CD4-positive, alpha-beta memory T cell (primary cell): ENCODE measurements around the gene SLC8B1. TPM values are rescaled to one million over a fixed set of nuclear protein-coding genes. Genes with fewer than 3 reads are reported as not detected.

ENCODE experiments used
- CTCF ChIA-PET: fragments of 350-600 bp; sonication (Branson Sonifier 250); formaldehyde crosslinking; loops from one replicate; lab custom pipeline; 2021; ENCODE audit warnings: inconsistent platforms; ENCODE audit not compliant: partially characterized antibody; lab: Charles Lee
- POLR2A ChIA-PET: fragments of 350-600 bp; sonication (Branson Sonifier 250); formaldehyde crosslinking; loops from one replicate; lab custom pipeline; 2021; ENCODE audit not compliant: partially characterized antibody; lab: Charles Lee
- DNase-seq, 5 donors: peaks; one replicate each; pipeline versions ENCODE4 v3.0.0 to v3.0.0-alpha.2; 2020 to 2022; ENCODE audit warnings: mixed read lengths in 1 of 5
- H3K27ac ChIP-seq: one replicate; pipeline ENCODE4 v1.7.0; 2013; ENCODE audit warnings: low read depth, low read length
- H3K27me3 ChIP-seq: 2 replicates; pipeline ENCODE4 v1.7.0; 2013; ENCODE audit warnings: mild to moderate bottlenecking, low read length, moderate library complexity; ENCODE audit not compliant: insufficient read depth
- H3K36me3 ChIP-seq: 2 replicates; pipeline ENCODE4 v1.7.0; 2013; ENCODE audit warnings: mild to moderate bottlenecking, low read length, moderate library complexity; ENCODE audit not compliant: insufficient read depth
- H3K4me1 ChIP-seq: 2 replicates; pipeline ENCODE4 v1.7.0; 2013; ENCODE audit warnings: mild to moderate bottlenecking, low read length, moderate library complexity; ENCODE audit not compliant: insufficient read depth
- H3K4me3 ChIP-seq, 2 donors: one replicate each; pipeline ENCODE4 v1.7.0; 2013; ENCODE audit warnings: low read length in 2 of 2, mild to moderate bottlenecking in 1 of 2
- H3K9me3 ChIP-seq, 2 donors: one replicate each; pipeline ENCODE4 v1.7.0; 2013; ENCODE audit warnings: low read length in 2 of 2, control low read depth in 1 of 2; ENCODE audit not compliant: control insufficient read depth in 1 of 2
- H3K27ac Mint-ChIP-seq, 7 donors: one replicate each; pipeline ENCODE4 v1.8.0; 2020 to 2021; ENCODE audit warnings: mixed read lengths in 7 of 7, mild to moderate bottlenecking in 6 of 7, inconsistent platforms in 3 of 7, moderate library complexity in 3 of 7
- H3K27me3 Mint-ChIP-seq, 2 donors: one replicate each; pipeline ENCODE4 v1.8.0; 2020 to 2021; ENCODE audit warnings: mixed read lengths in 2 of 2
- H3K36me3 Mint-ChIP-seq, 2 donors: one replicate each; pipeline ENCODE4 v1.8.0; 2020 to 2021; ENCODE audit warnings: mixed read lengths in 2 of 2, inconsistent platforms in 1 of 2, mild to moderate bottlenecking in 1 of 2
- H3K4me1 Mint-ChIP-seq, 4 donors: one replicate each; pipeline ENCODE4 v1.8.0; 2020 to 2021; ENCODE audit warnings: mixed read lengths in 4 of 4, mild to moderate bottlenecking in 1 of 4
- H3K4me3 Mint-ChIP-seq, 8 donors: one replicate each; pipeline ENCODE4 v1.8.0; 2020 to 2021; ENCODE audit warnings: mixed read lengths in 8 of 8, mild to moderate bottlenecking in 7 of 8, moderate library complexity in 6 of 8, inconsistent platforms in 3 of 8
- H3K9me3 Mint-ChIP-seq, 8 donors: one replicate each; pipeline ENCODE4 v1.8.0; 2020 to 2021; ENCODE audit warnings: mixed read lengths in 8 of 8, mild to moderate bottlenecking in 5 of 8, inconsistent platforms in 3 of 8, moderate library complexity in 1 of 8
- intact Hi-C: fragments of 100-400 bp; cut with micrococcal nuclease; formaldehyde crosslinking; loops from one replicate; pipeline ENCODE4 v1.15.1; 2023
- polyA plus RNA-seq, 2 donors: library from polyadenylated mRNA; unstranded; fragments of 300-500 nt; fragmentation: Illumina TruSeq; gene quantifications; one replicate each; pipeline ENCODE4 v1.2.3, GENCODE V29; 2021
- total RNA-seq, 2 experiments: library from RNA; stranded (reverse); gene quantifications; one replicate each; pipeline ENCODE4 v1.2.3, GENCODE V29; 2021

The SLC8B1 gene
- total and polyA plus RNA-seq, 4 experiments from 2014 or later, result 33.9 to 93.5 (median 71.5) TPM

DNA sequence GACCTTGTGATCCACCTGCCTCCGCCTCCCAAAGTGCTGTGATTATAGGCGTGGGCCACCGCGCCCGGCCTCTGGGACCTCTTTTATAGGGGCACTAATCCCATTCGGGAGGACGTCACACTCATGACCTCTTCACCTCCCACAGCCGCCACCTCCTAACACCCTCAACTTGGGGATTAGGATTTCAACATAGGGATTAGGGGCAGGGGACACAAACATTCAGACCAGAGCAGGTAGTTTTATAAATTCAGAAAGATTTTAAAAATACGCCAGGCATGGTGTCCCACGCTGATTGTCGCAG is 64.2 kb downstream of the SLC8B1 start:
- Mint-ChIP-seq H3K27me3 (no peaks in the 10 kb centered on the region), H3K4me3 (no peak overlapping the region), H3K27ac (no peak overlapping the region), H3K36me3 (peaks cover 40 to 49% of the 10 kb centered on the region in 2 donors), H3K4me1 (peaks cover 0 to 6% (median 2%) of the 10 kb centered on the region in 4 donors), H3K9me3 (no peaks in the 10 kb centered on the region)
- Histone ChIP-seq H3K27ac (no peak overlapping the region), H3K9me3 (no peaks in the 10 kb centered on the region), H3K36me3 (peaks cover 36% of the 10 kb centered on the region), H3K27me3 (no peaks in the 10 kb centered on the region), H3K4me1 (no peaks in the 10 kb centered on the region), H3K4me3 (no peak overlapping the region)
- DNase-seq, result no peak
- intact Hi-C loops, result no loop called here
- POLR2A ChIA-PET, result interaction anchor here (0.6 kb wide), 1 partner anchor 32 kb away, joined by 5 read pairs; no protein-coding TSS in a partner anchor
- CTCF ChIA-PET, result no interaction called here

DNA sequence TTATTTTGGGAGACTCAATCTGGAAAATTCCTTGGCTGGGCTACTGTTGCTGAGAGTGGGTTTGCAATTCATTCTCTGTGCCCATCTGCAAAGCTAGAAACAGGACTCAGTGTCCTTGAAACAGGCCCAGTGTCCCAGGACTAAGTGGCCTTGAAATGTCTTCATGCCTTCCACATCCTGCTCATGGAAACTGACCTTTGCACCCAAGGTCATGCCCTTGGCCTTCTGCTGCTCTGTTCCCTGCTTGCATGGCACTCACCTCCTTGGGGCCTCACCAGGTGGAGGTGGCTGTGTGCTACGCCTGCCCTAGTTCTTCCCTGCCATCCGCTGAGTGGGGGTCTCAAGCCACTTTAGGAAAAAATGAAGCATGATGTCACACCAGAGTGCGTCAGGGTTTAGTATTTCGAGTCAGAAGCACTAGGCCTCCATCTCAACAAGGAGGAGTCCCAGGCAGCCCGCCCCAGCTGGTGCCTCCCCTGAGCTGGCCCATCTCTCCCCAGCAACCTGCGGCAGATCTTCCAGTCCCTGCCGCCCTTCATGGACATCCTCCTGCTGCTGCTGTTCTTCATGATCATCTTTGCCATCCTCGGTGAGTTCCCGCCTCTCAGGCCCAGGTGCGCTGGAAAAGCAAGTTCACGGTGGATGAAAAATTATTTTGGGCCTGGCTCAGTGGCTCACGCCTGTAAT is 65.5 kb downstream of the SLC8B1 start:
- POLR2A ChIA-PET, result no interaction called here
- H3K36me3 ChIP-seq, result peaks cover 31% of the 10 kb centered on the region
- H3K4me3 ChIP-seq, result no peak overlapping the region
- Mint-ChIP-seq H3K9me3 (no peaks in the 10 kb centered on the region), H3K27ac (no peak overlapping the region), H3K4me1 (peaks cover 0 to 6% (median 2%) of the 10 kb centered on the region in 4 donors), H3K27me3 (no peaks in the 10 kb centered on the region), H3K36me3 (peaks cover 36 to 46% of the 10 kb centered on the region in 2 donors), H3K4me3 (no peak overlapping the region)
- no peaks in the 10 kb centered on the region for H3K4me1 ChIP-seq
- H3K27ac ChIP-seq, result no peak overlapping the region
- no peaks in the 10 kb centered on the region for H3K9me3 ChIP-seq
- CTCF ChIA-PET, result no interaction called here
- H3K27me3 ChIP-seq, result no peaks in the 10 kb centered on the region
- intact Hi-C loops, result no loop called here
- DNase-seq, result no peak

DNA sequence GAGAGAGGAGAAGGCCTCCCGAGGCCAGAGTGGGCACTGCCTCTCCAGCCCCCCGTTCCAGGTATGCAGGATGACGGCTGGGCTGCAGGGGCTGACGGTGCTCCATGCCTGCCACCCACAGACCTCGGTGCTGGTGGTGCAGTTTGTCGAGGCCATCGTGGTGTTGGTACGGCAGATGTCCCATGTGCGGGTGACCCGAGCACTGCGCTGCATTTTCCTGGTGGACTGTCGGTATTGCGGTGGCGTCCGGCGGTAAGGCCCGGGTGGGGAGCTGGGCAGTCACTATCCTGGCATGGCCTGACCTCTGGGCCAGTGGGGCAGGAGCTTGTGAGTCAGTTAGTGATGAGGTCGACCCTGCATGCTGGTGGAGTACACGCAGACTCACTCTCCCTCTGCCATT is 66.3 kb downstream of the SLC8B1 start:
- Histone ChIP-seq H3K9me3 (no peaks in the 10 kb centered on the region), H3K4me3 (no peak overlapping the region), H3K27ac (no peak overlapping the region), H3K4me1 (no peaks in the 10 kb centered on the region), H3K36me3 (peaks cover 28% of the 10 kb centered on the region), H3K27me3 (no peaks in the 10 kb centered on the region)
- Mint-ChIP-seq H3K9me3 (no peaks in the 10 kb centered on the region), H3K4me3 (no peak overlapping the region), H3K36me3 (peaks cover 39 to 40% of the 10 kb centered on the region in 2 donors), H3K27me3 (no peaks in the 10 kb centered on the region), H3K27ac (no peak overlapping the region), H3K4me1 (peaks cover 1 to 14% (median 4%) of the 10 kb centered on the region in 4 donors)
- POLR2A ChIA-PET, result no interaction called here
- intact Hi-C loops, result no loop called here
- CTCF ChIA-PET, result interaction anchor here (0.7 kb wide), 1 partner anchor 157 kb away, joined by 3 read pairs; no protein-coding TSS in a partner anchor
- no peak for DNase-seq

DNA sequence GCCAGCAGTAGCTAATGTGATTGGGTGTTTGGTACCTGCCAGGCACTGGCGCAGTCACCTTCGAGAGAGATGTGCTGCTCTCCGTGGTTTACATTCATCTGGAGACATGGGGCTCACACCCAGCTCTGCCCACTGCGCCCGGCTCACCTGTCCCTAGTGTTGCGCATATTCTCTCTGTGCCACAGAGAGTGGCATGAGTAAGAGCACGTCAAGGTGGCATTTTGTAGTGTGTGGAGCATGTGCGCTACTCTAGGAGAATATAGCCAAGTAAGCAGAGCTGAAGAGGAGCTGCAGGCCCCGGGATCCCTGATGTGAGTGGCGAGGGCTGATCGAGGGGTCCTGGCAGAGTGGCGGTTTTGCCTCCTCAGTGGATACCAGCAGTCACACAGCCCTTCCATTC is 66.8 kb downstream of the SLC8B1 start:
- Histone ChIP-seq H3K4me3 (no peak overlapping the region), H3K36me3 (peaks cover 23% of the 10 kb centered on the region), H3K27ac (no peak overlapping the region), H3K27me3 (no peaks in the 10 kb centered on the region), H3K4me1 (no peaks in the 10 kb centered on the region), H3K9me3 (no peaks in the 10 kb centered on the region)
- H3K4me3 Mint-ChIP-seq, result no peak overlapping the region
- POLR2A ChIA-PET, result no interaction called here
- DNase-seq, result no peak
- intact Hi-C loops, result no loop called here
- no peaks in the 10 kb centered on the region for H3K9me3 Mint-ChIP-seq
- H3K4me1 Mint-ChIP-seq, result peaks cover 3 to 17% (median 6%) of the 10 kb centered on the region in 4 donors
- H3K36me3 Mint-ChIP-seq, result peaks cover 39 to 40% of the 10 kb centered on the region in 2 donors
- no peaks in the 10 kb centered on the region for H3K27me3 Mint-ChIP-seq
- CTCF ChIA-PET, result interaction anchor here (0.7 kb wide), 1 partner anchor 157 kb away, joined by 3 read pairs; no protein-coding TSS in a partner anchor
- H3K27ac Mint-ChIP-seq, result peak overlapping the region in 1 of 7 donors; percentile 51

DNA sequence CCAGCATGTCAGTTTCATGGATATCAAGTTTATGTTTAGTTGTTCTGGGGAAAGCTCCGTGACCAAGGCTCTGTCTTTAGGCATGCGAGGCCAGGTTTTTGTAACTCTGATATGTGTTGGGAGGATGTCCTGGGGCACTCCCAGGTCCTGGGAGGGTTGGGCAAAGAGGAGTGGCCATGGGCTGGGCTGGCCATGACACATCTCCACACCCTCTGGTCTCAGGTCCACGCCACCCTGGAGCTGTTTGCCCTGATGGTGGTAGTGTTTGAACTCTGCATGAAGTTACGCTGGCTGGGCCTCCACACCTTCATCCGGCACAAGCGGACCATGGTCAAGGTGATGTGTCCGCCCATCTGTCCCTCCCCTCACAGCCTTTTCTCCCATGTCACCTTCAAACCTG is 67.3 kb downstream of the SLC8B1 start:
- Mint-ChIP-seq H3K4me3 (no peak overlapping the region), H3K36me3 (peaks cover 40% of the 10 kb centered on the region in 2 donors), H3K9me3 (no peaks in the 10 kb centered on the region), H3K27ac (no peak overlapping the region), H3K27me3 (no peaks in the 10 kb centered on the region), H3K4me1 (peaks cover 6 to 20% (median 10%) of the 10 kb centered on the region in 4 donors)
- Histone ChIP-seq H3K36me3 (peaks cover 18% of the 10 kb centered on the region), H3K4me1 (peaks cover 3% of the 10 kb centered on the region), H3K4me3 (no peak overlapping the region), H3K27me3 (no peaks in the 10 kb centered on the region), H3K27ac (no peak overlapping the region), H3K9me3 (no peaks in the 10 kb centered on the region)
- POLR2A ChIA-PET, result no interaction called here
- CTCF ChIA-PET, result no interaction called here
- intact Hi-C loops, result no loop called here
- DNase-seq, result no peak

DNA sequence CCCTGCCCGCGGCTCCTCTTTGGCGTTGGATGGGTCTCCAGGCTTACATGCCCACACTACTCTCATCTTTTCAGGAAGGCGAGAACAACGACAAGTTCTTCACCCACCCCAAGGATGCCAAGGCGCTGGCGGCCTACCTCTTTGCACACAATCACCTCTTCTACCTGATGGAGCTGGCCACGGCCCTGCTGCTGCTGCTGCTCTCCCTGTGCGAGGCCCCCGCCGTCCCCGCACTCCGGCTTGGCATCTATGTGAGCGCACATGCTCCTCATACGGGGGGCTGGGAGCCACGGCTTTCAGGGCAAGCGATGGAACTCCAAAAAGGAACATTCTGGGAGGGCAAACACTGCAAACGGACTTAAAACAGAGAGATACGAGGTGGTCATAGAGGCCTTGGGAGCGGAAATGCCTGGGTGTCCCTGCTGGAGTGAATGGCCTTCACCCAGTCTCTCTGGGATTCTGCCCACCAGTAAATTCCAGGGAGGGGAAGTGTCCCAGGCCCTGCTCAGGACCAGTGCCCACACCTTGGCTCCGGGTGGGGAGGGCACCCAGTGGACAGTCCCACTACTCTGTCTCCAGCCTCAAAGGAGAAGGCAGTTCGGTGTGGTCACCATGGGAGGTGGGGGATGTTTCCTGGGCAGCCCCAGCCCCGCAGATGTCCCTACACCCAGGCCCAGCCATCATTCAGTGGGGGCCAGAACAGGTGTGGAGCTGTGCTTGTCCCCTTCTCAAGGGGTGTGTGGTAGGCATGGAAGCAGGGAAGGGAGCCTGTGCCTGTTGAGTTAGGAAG is 68.6 kb downstream of the SLC8B1 start:
- Histone ChIP-seq H3K36me3 (peaks cover 15% of the 10 kb centered on the region), H3K27me3 (no peaks in the 10 kb centered on the region), H3K9me3 (no peaks in the 10 kb centered on the region), H3K4me1 (peaks cover 16% of the 10 kb centered on the region), H3K27ac (no peak overlapping the region), H3K4me3 (no peak overlapping the region)
- no peaks in the 10 kb centered on the region for H3K27me3 Mint-ChIP-seq
- H3K4me1 Mint-ChIP-seq, result peaks cover 14 to 32% (median 20%) of the 10 kb centered on the region in 4 donors
- no peaks in the 10 kb centered on the region for H3K9me3 Mint-ChIP-seq
- DNase-seq, result no peak
- no peak overlapping the region for H3K27ac Mint-ChIP-seq
- POLR2A ChIA-PET, result no interaction called here
- CTCF ChIA-PET, result no interaction called here
- intact Hi-C loops, result no loop called here
- peaks cover 32 to 33% of the 10 kb centered on the region in 2 donors for H3K36me3 Mint-ChIP-seq
- no peak overlapping the region for H3K4me3 Mint-ChIP-seq

DNA sequence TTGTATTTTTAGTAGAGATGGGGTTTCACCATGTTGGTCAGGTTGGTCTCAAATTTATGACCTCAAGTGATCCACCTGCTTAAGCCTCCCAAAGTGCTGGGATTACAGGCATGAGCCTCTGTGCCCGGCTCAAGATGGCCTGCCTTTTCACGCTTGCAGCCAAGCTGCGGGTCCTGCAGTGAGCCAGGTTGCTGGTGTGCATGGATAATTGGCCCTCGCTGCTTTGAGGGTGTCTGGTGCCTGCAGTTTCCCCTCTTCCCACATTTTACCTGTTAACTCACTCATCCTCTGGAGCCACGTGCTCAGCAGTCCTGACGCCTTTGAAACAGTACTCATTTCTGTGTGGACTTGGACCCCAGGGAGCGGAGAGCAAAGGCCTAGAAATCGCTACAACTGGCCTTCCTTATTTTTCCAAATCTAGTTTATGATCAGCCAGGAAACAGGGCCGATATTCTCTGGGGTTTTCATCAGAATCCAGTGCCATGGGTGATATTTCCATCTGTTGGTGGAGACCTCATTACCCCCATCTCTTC is 71.4 kb downstream of the SLC8B1 start:
- Mint-ChIP-seq H3K27ac (peak overlapping the region in 6 of 7 donors; percentile 12 to 78 (median 48)), H3K4me1 (peaks cover 18 to 42% (median 33%) of the 10 kb centered on the region in 4 donors), H3K27me3 (no peaks in the 10 kb centered on the region), H3K9me3 (no peaks in the 10 kb centered on the region), H3K4me3 (peak overlapping the region in 1 of 8 donors; percentile 44), H3K36me3 (peaks cover 19 to 29% of the 10 kb centered on the region in 2 donors)
- intact Hi-C loops, result loop anchor here (5.0 kb wide), 1 partner anchor 56 kb away; no protein-coding TSS in a partner anchor
- no peaks in the 10 kb centered on the region for H3K27me3 ChIP-seq
- no peaks in the 10 kb centered on the region for H3K9me3 ChIP-seq
- peaks cover 12% of the 10 kb centered on the region for H3K36me3 ChIP-seq
- no peak overlapping the region for H3K27ac ChIP-seq
- CTCF ChIA-PET, result interaction anchor here (1.1 kb wide), 1 partner anchor 31 kb away, joined by 3 read pairs; no protein-coding TSS in a partner anchor
- DNase-seq, result no peak
- POLR2A ChIA-PET, result no interaction called here
- H3K4me3 ChIP-seq, result no peak overlapping the region
- peaks cover 21% of the 10 kb centered on the region for H3K4me1 ChIP-seq
